GM06990 (cell line): ENCODE results near the gene FAM3C.

Experiments
- DNase-seq: peaks from one replicate; pipeline ENCODE4 v3.0.0-alpha.2; 2011; ENCODE audit not compliant: insufficient read length; ENCODE audit errors: extremely low read depth
- H3K27me3 ChIP-seq: replicated peaks from 2 replicates; pipeline ENCODE4 v1.6.0; 2011; ENCODE audit warnings: low read length; ENCODE audit not compliant: control insufficient read depth, insufficient read depth
- H3K36me3 ChIP-seq: 2 replicates; pipeline ENCODE4 v1.5.1; 2011; ENCODE audit warnings: low read length; ENCODE audit not compliant: control insufficient read depth, insufficient read depth
- H3K4me3 ChIP-seq: replicated peaks from 2 replicates; pipeline ENCODE4 v1.5.1; 2011; ENCODE audit warnings: low read depth, mild to moderate bottlenecking, control low read depth, low read length
- CTCF ChIP-seq: IDR thresholded peaks from 2 replicates; pipeline ENCODE4 v1.5.1; 2011; ENCODE audit warnings: low read length, control low read depth, mild to moderate bottlenecking, inconsistent platforms; ENCODE audit not compliant: insufficient read depth, poor library complexity, severe bottlenecking

Gene FAM3C

GRCh38 chr7:121372376-121373010 is 23.6 kb downstream of the FAM3C start:
- DNase-seq = peak; percentile 72
- 0 out of 2 replicates have a peak overlapping the region, but pooled peaks have one; percentile 24 for H3K4me3 ChIP-seq
- TF ChIP-seq CTCF = no peak
- no peaks in the 10 kb centered on the region for H3K36me3 ChIP-seq
- H3K27me3 ChIP-seq = no peaks in the 10 kb centered on the region

GRCh38 chr7:121371883-121372282 is 24.2 kb downstream of the FAM3C start:
- DNase-seq = no peak
- H3K36me3 ChIP-seq = no peaks in the 10 kb centered on the region
- no peak for TF ChIP-seq CTCF

GRCh38 chr7:121371367-121371766 is 24.7 kb downstream of the FAM3C start:
- TF ChIP-seq CTCF = no peak
- H3K27me3 ChIP-seq = no peaks in the 10 kb centered on the region
- H3K4me3 ChIP-seq = no peak overlapping the region
- no peak for DNase-seq
- H3K36me3 ChIP-seq = no peaks in the 10 kb centered on the region

More at GRCh38 chr7:121371883-121372282, 24.2 kb downstream of the FAM3C start:
- H3K4me3 ChIP-seq = no peak overlapping the region
- no peaks in the 10 kb centered on the region for H3K27me3 ChIP-seq

- DNase-seq = no peak
- TF ChIP-seq CTCF = no peak
- Histone ChIP-seq H3K36me3 (no peaks in the 10 kb centered on the region), H3K27me3 (no peaks in the 10 kb centered on the region), H3K4me3 (no peak overlapping the region)
These were observed 26.6 kb downstream of the FAM3C start for GRCh38 chr7:121369462-121369861.

GRCh38 chr7:121366852-121367431 is 29.2 kb downstream of the FAM3C start:
- DNase-seq = no peak
- Histone ChIP-seq H3K27me3 (no peaks in the 10 kb centered on the region), H3K4me3 (no peak overlapping the region), H3K36me3 (no peaks in the 10 kb centered on the region)
- peak; percentile 60 for TF ChIP-seq CTCF
